SK-N-SH (cell line): ENCODE data around the gene CEP112. TPM values are rescaled to one million over a fixed set of nuclear protein-coding genes. Genes with fewer than 3 reads are reported as not detected.

ENCODE experiments used
- CTCF ChIA-PET: fragments of 300-600, 350-600 bp; formaldehyde crosslinking; extraction: SDS; loops from one replicate; lab custom pipeline; 2021; lab: Yijun Ruan, JAX
- POLR2A ChIA-PET: fragments of 350-600 bp; sonication (Branson Sonifier 250); formaldehyde crosslinking; extraction: SDS; loops from one replicate; lab custom pipeline; 2020; ENCODE audit warnings: antibody characterized with exemption, inconsistent platforms; lab: Yijun Ruan, JAX
- DNase-seq: peaks from one replicate; pipeline ENCODE4 v3.0.0; 2012
- H2AFZ ChIP-seq: fragments of 200-600 bp; sonication (generic); 2 replicates; pipeline ENCODE4 v1.8.1; 2016; ENCODE audit warnings: antibody characterized with exemption, mild to moderate bottlenecking, low read depth
- H3F3A ChIP-seq: fragments of 200-600 bp; sonication (generic); replicated peaks from 2 replicates; pipeline ENCODE3; 2016; ENCODE audit warnings: antibody characterized with exemption, mild to moderate bottlenecking; ENCODE audit not compliant: insufficient read depth
- H3K27ac ChIP-seq, 2 experiments: fragments of 200-500 bp in 1 of 2; fragments of 200-600 bp in 1 of 2; sonication (Bioruptor generic) in 1 of 2; sonication (generic), shearing (Covaris generic) in 1 of 2; 2 replicates each; pipeline versions ENCODE4 v1.5.1 to v1.6.1; 2014 to 2016; ENCODE audit warnings: low read depth in 2 of 2, inconsistent platforms in 1 of 2, low read length in 1 of 2, mild to moderate bottlenecking in 1 of 2, mixed read lengths in 1 of 2
- H3K27me3 ChIP-seq: fragments of 200-600 bp; sonication (generic), shearing (Covaris generic); 2 replicates; pipeline ENCODE4 v1.6.1; 2016; ENCODE audit warnings: mixed run types; ENCODE audit not compliant: insufficient read depth
- H3K36me3 ChIP-seq, 2 experiments: fragments of 200-500 bp in 1 of 2; fragments of 200-600 bp in 1 of 2; sonication (Bioruptor generic) in 1 of 2; sonication (generic) in 1 of 2; replicated peaks in 1 of 2; 2 replicates each; pipeline versions ENCODE3 to v1.5.1; 2014 to 2016; ENCODE audit warnings: low read length in 1 of 2, mild to moderate bottlenecking in 1 of 2; ENCODE audit not compliant: insufficient read depth in 2 of 2, control insufficient read depth in 1 of 2
- H3K4me1 ChIP-seq, 2 experiments: fragments of 200-500 bp in 1 of 2; fragments of 200-600 bp in 1 of 2; sonication (Bioruptor generic) in 1 of 2; sonication (generic), shearing (Covaris generic) in 1 of 2; 2 replicates each; pipeline versions ENCODE4 v1.5.1 to v1.6.1; 2014 to 2016; ENCODE audit warnings: low read depth in 1 of 2, low read length in 1 of 2, mixed run types in 1 of 2; ENCODE audit not compliant: insufficient read depth in 2 of 2, control insufficient read depth in 1 of 2
- H3K4me2 ChIP-seq: fragments of 200-600 bp; sonication (generic), shearing (Covaris generic); 2 replicates; pipeline ENCODE4 v1.6.1; 2017; ENCODE audit warnings: mixed run types
- H3K4me3 ChIP-seq, 2 experiments: fragments of 200-500 bp in 1 of 2; fragments of 200-600 bp in 1 of 2; sonication (Bioruptor generic) in 1 of 2; sonication (generic), shearing (Covaris generic) in 1 of 2; 2 replicates each; pipeline versions ENCODE4 v1.5.1 to v1.8.1; 2014 to 2016; ENCODE audit warnings: low read depth in 2 of 2, inconsistent platforms in 1 of 2, low read length in 1 of 2, mild to moderate bottlenecking in 1 of 2, mixed read lengths in 1 of 2, moderate library complexity in 1 of 2
- H3K79me2 ChIP-seq: fragments of 200-600 bp; sonication (generic); 2 replicates; pipeline ENCODE4 v1.8.1; 2017; ENCODE audit warnings: mild to moderate bottlenecking; ENCODE audit not compliant: insufficient read depth
- H3K9ac ChIP-seq: fragments of 200-600 bp; sonication (generic); 2 replicates; pipeline ENCODE4 v1.6.1; 2017; ENCODE audit warnings: mixed run types
- H3K9me2 ChIP-seq: fragments of 200-600 bp; sonication (generic); 2 replicates; pipeline ENCODE4 v1.6.1; 2017; ENCODE audit warnings: mixed run types
- H3K9me3 ChIP-seq: fragments of 200-600 bp; sonication (generic); 2 replicates; pipeline ENCODE4 v1.6.1; 2017; ENCODE audit warnings: mixed run types, mild to moderate bottlenecking, moderate library complexity
- H4K20me1 ChIP-seq: fragments of 200-600 bp; sonication (generic); 2 replicates; pipeline ENCODE4 v1.6.1; 2017; ENCODE audit warnings: mild to moderate bottlenecking, mixed run types; ENCODE audit not compliant: insufficient read depth
- ELF1 ChIP-seq: IDR thresholded peaks from 2 replicates; pipeline ENCODE4 v1.4.0; 2012
- EZH2phosphoT487 ChIP-seq: fragments of 200-600 bp; sonication (generic); IDR thresholded peaks from 2 replicates; pipeline ENCODE4 v1.6.1; 2017; ENCODE audit warnings: low read depth, mixed run types, mild to moderate bottlenecking, antibody characterized with exemption, moderate library complexity, borderline replicate concordance
- FOSL2 ChIP-seq: IDR thresholded peaks from 2 replicates; pipeline ENCODE4 v1.4.0; 2012; ENCODE audit warnings: low read depth, mild to moderate bottlenecking, moderate library complexity, borderline replicate concordance
- IRF3 ChIP-seq: fragments of 150-350 bp; IDR thresholded peaks from 2 replicates; pipeline ENCODE4 v1.6.1; 2016; ENCODE audit warnings: mild to moderate bottlenecking, low read depth, low read length
- RCOR1 ChIP-seq: fragments of 150-350 bp; IDR thresholded peaks from 2 replicates; pipeline ENCODE4 v1.6.1; 2017; ENCODE audit warnings: antibody characterized with exemption, low read length
- TEAD4 ChIP-seq: IDR thresholded peaks from 2 replicates; pipeline ENCODE4 v1.4.0; 2012; ENCODE audit warnings: mild to moderate bottlenecking, borderline replicate concordance; ENCODE audit not compliant: insufficient read depth
- ZBTB33 ChIP-seq: IDR thresholded peaks from 2 replicates; pipeline ENCODE4 v1.4.0; 2012; ENCODE audit warnings: low read depth, borderline replicate concordance
- WGBS: methylation state at CpG from one replicate; pipeline ENCODE4 v1.1.6; 2017; ENCODE audit warnings: low lambda C conversion rate; 5-methylcytosine and 5-hydroxymethylcytosine counted together
- polyA plus RNA-seq, 3 experiments: library from polyadenylated mRNA; depleted of rRNA; stranded (reverse); fragments of >200 nt; gene quantifications; 2 replicates each; pipeline ENCODE4 v1.2.3, GENCODE V29; 2012
- TF ChIP-seq, protein P1 (sequence below): IDR thresholded peaks from 2 replicates; pipeline ENCODE4 v1.4.0; 2012; ENCODE audit warnings: low read depth
- TF ChIP-seq, protein P2 (sequence below): IDR thresholded peaks from 2 replicates; pipeline ENCODE4; 2012

The CEP112 gene
- polyA plus RNA-seq, 1 of the 3 experiments (the other 2 are of a cell fraction) = 7.9 TPM

GRCh38 chr17:65696739-65697394, 495.1 kb downstream of the CEP112 start (continued):
- TF ChIP-seq IRF3 (no peak), TEAD4 (peak; percentile 51; the same call in 1 of the 2 replicates), EZH2phosphoT487 (no peak), ZBTB33 (no peak), FOSL2 (peak; percentile 83), RCOR1 (no peak)
- TF ChIP-seq, protein P1, sequence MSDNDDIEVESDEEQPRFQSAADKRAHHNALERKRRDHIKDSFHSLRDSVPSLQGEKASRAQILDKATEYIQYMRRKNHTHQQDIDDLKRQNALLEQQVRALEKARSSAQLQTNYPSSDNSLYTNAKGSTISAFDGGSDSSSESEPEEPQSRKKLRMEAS = 0 out of 2 replicates have a peak, but pooled peaks have one; percentile 38
- TF ChIP-seq, protein P2, sequence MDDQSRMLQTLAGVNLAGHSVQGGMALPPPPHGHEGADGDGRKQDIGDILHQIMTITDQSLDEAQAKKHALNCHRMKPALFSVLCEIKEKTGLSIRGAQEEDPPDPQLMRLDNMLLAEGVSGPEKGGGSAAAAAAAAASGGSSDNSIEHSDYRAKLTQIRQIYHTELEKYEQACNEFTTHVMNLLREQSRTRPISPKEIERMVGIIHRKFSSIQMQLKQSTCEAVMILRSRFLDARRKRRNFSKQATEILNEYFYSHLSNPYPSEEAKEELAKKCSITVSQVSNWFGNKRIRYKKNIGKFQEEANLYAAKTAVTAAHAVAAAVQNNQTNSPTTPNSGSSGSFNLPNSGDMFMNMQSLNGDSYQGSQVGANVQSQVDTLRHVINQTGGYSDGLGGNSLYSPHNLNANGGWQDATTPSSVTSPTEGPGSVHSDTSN = peak; percentile 65
- TF ChIP-seq, all 33 proteins: peak for 10

GRCh38 chr17:65694601-65695000, 497.3 kb downstream of the CEP112 start:
- Histone ChIP-seq H3K27me3 (no peaks in the 10 kb centered on the region), H3K4me2 (no peak overlapping the region), H3K4me3 (no peak overlapping the region), H3K9me2 (no peaks in the 10 kb centered on the region), H3K36me3 (no peaks in the 10 kb centered on the region), H3K9ac (no peak overlapping the region), H3K79me2 (no peaks in the 10 kb centered on the region), H3K27ac (no peak overlapping the region), H3K9me3 (no peaks in the 10 kb centered on the region), H2AFZ (no peak overlapping the region), H4K20me1 (no peaks in the 10 kb centered on the region), H3F3A (peaks cover 5% of the 10 kb centered on the region), H3K4me1 (peaks cover 6 to 21% of the 10 kb centered on the region in 2 experiments; a peak in 2 of 4 replicates)
- 96% methylated on average over 3 of the region's 3 CpGs for WGBS
- TF ChIP-seq RCOR1 = no peak
- TF ChIP-seq ELF1 = no peak
- ChIA-PET CTCF (interaction anchor here (0.6 kb wide), 1 partner anchor 20 kb away, joined by 3 read pairs; no protein-coding TSS in a partner anchor), POLR2A (no interaction called here)
- DNase-seq = no peak
